GM12801 (cell line): ENCODE results near the gene SCAP.

Source experiments
- CTCF ChIP-seq: IDR thresholded peaks from one replicate; pipeline ENCODE4 v1.5.1; 2011; ENCODE audit warnings: control low read depth; ENCODE audit not compliant: insufficient read length; ENCODE audit errors: extremely low read depth

The SCAP gene

DNA sequence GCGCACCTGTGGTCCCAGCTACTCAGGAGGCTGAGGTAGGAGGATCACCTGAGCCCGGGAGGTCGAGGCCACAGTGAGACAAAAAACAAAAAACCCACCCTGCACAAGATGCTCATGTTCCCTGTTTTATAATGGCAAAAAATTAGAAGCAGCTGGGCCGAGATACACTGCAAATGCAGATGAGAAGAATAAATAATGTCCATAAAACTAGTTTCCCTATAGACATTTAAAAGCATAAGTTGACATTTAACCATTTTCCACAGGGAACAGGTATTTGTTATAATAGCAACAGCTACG, 537 bp upstream of the SCAP start:
- no peak for TF ChIP-seq CTCF

DNA sequence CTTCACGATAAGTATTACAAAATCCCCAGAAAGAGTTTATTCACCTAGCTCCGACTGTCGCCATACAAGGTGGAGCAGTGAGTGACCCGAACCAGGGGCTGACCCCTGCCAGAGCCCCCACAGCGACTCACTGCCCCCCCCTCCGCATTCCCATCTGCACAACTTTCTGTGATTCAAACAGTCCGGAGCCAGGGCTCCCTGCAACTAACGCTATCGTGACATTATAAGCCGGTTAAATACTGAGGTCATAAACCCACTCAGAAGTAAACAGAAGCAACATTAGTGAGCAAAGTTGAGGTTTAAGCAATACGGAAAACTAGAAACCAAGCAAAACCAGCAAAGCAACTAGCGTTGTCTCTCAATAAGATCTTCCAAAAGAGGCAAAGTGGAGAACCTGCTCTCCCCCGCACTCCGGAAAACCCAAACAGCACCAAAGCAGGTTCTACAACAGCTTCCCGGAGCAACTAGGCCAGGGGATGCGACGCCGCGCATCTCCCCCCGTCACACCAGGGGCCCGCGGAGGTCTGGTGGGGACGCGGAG, 642 bp downstream of the SCAP start:
- TF ChIP-seq CTCF, result no peak

DNA sequence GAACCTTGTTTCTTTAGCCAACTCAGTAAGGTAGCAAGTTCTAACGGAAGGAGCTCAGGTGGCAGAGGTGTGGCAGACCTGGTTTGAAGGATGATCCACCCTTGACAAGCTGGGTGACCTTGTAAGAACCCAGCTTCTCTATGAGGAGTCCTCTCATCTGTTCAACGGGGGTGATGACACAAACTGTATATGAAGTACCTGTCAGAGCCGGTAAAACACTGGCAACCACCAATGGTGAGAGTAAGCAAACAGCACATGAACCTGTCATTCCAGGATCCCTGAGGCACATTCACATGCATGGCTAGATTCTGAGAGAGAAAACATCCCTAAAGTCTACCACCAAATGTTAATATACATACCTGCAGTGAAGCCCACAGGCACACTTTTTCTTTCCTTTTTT, 2.4 kb downstream of the SCAP start:
- TF ChIP-seq CTCF, result no peak

GRCh38 chr3:47469616-47470015, 6.1 kb downstream of the SCAP start:
- TF ChIP-seq CTCF, result no peak

DNA sequence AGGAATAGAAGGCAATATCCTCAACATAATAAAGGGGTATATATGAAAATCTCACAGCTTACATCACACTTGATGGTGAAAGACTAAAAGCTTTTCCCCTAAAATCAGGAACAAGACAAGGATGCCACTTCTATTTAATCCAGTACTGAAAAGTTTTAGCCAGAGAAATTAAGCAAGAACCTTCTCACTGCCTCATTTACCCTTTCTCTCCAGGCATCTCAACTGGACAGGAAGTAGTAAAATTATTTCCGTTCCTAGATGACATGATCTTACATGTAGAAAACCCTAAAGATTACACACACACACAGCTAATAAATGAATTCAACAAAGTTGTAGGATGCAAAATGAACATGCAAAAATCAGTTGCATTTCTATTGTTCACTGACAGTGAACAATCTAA, 11.2 kb downstream of the SCAP start:
- TF ChIP-seq CTCF, result no peak

DNA sequence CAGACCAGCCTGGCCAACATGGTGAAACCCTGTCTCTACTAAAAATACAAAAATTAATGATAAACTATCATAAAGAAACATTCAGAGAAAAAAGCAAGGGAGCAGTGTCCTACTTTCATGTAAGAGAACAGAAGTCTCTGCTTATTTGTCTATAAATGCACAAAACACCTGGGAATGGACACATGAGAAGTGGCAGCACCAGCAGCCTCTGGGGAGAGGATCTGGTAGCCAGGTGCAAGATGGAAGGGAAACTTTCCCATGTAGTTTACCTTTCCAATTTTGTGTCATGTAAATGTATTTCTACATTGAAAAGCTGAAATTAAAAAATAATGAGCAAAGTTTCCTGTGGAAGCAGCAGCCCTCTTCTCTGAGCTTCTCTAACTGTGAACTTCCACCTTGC, 18.8 kb downstream of the SCAP start:
- no peak for TF ChIP-seq CTCF

- no peak for TF ChIP-seq CTCF
These were observed 19.8 kb downstream of the SCAP start for GRCh38 chr3:47455806-47456452.
